A673 (cell line): ENCODE measurements around the gene NEB.

ENCODE experiments used
- CTCF ChIP-seq: fragments of 300-800, 200-600 bp; sonication (generic); conservative IDR thresholded peaks from 2 replicates; pipeline ENCODE4 v1.5.1; 2017; ENCODE audit warnings: low read depth, mild to moderate bottlenecking, antibody characterized with exemption, low read length, moderate library complexity, mixed read lengths
- EZH2 ChIP-seq: fragments of 200-600 bp; sonication (generic); IDR thresholded peaks from 2 replicates; pipeline ENCODE4 v1.6.1; 2017; ENCODE audit warnings: borderline replicate concordance, low read depth, mild to moderate bottlenecking, mixed read lengths, antibody characterized with exemption, low read length; ENCODE audit not compliant: poor library complexity, severe bottlenecking

DNA sequence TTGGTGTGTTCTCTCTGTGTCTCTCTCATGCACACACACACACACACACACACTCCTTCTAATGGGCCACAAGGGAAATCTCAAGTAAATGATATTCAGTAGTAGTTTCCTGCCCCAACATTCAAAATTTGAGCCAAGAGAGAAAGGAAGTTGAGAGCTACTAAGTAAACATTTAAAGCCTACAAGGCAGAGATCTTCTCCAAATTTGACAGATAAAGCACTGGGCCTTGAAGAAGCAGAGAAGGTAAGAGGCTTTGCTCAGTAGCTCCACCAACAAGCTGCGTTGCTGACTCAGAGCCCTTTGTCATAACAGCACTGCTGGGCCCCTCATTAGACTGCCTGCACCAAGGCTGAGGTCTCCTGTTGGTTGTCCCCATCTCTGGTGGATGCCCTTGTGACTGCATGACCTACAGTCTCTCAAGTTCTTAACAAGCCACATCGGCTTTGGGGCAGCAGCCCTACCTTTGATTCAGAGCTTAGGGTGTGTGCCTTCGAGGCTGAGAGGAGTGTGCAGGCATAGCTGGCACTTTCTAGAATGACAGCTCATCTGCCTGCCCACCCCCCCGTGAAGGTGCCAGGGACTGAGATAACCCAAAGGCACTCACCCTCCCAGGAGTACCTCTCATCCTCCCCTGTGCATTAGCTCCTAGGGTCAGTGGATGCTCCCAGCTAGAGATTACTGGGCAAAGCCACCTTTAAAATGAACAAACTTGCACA is 32.3 kb upstream of the NEB start:
- TF ChIP-seq CTCF (no peak), EZH2 (no peak)
